H9 (cell line): ENCODE measurements around the gene FBXL12. TPM values are rescaled to one million over a fixed set of nuclear protein-coding genes. Genes with fewer than 3 reads are reported as not detected.
A peak's percentile ranks its signal among the peaks of the same experiment; 100 is the strongest.

ENCODE experiments used
- DNase-seq: peaks from one replicate; pipeline ENCODE4 v3.0.0-alpha.2; 2017
- H2AFZ ChIP-seq: one replicate; pipeline ENCODE4 v1.6.1; 2013; ENCODE audit warnings: mild to moderate bottlenecking, low read length, control low read depth, moderate library complexity
- H2AK5ac ChIP-seq: 2 replicates; pipeline ENCODE4 v1.6.1; 2013; ENCODE audit warnings: low read length, control low read depth, mixed read lengths; ENCODE audit not compliant: insufficient read length
- H2BK120ac ChIP-seq: one replicate; pipeline ENCODE4 v1.6.1; 2013; ENCODE audit warnings: low read depth, mild to moderate bottlenecking, low read length, control low read depth, inconsistent platforms; ENCODE audit not compliant: poor library complexity, severe bottlenecking
- H2BK12ac ChIP-seq: 2 replicates; pipeline ENCODE4 v1.6.1; 2013; ENCODE audit warnings: low read length, control low read depth, mixed read lengths, low read depth; ENCODE audit not compliant: insufficient read length
- H2BK15ac ChIP-seq: 2 replicates; pipeline ENCODE4 v1.6.1; 2013; ENCODE audit warnings: low read depth, low read length, control low read depth
- H2BK20ac ChIP-seq: one replicate; pipeline ENCODE4 v1.6.1; 2013; ENCODE audit warnings: low read depth, mild to moderate bottlenecking, low read length, control low read depth, inconsistent platforms; ENCODE audit not compliant: poor library complexity, severe bottlenecking
- H2BK5ac ChIP-seq: 2 replicates; pipeline ENCODE4 v1.6.1; 2013; ENCODE audit warnings: low read length, control low read depth, mixed read lengths; ENCODE audit not compliant: insufficient read length
- H3K14ac ChIP-seq: 2 replicates; pipeline ENCODE4 v1.6.1; 2013; ENCODE audit warnings: low read length, control low read depth; ENCODE audit not compliant: insufficient read depth
- H3K18ac ChIP-seq: 2 replicates; pipeline ENCODE4 v1.6.1; 2013; ENCODE audit warnings: low read depth, mild to moderate bottlenecking, mixed read lengths, low read length, control low read depth; ENCODE audit not compliant: insufficient read length
- H3K23ac ChIP-seq: 2 replicates; pipeline ENCODE4 v1.6.1; 2013; ENCODE audit warnings: low read length, control low read depth, mixed read lengths, low read depth; ENCODE audit not compliant: insufficient read length
- H3K23me2 ChIP-seq: 2 replicates; pipeline ENCODE4 v1.6.1; 2013; ENCODE audit warnings: low read depth, mild to moderate bottlenecking, mixed read lengths, low read length, control low read depth; ENCODE audit not compliant: insufficient read length, poor library complexity, severe bottlenecking
- H3K27ac ChIP-seq: 2 replicates; pipeline ENCODE4 v1.5.1; 2013; ENCODE audit warnings: low read length, control low read depth, mixed read lengths, low read depth; ENCODE audit not compliant: insufficient read length
- H3K27me3 ChIP-seq: 2 replicates; pipeline ENCODE4 v1.6.1; 2013; ENCODE audit warnings: low read length, control low read depth, inconsistent platforms; ENCODE audit not compliant: insufficient read depth
- H3K4ac ChIP-seq: 2 replicates; pipeline ENCODE4 v1.6.1; 2013; ENCODE audit warnings: low read depth, mild to moderate bottlenecking, control low read depth, inconsistent platforms, low read length, moderate library complexity
- H3K4me1 ChIP-seq: 2 replicates; pipeline ENCODE4 v1.6.1; 2013; ENCODE audit warnings: low read length, control low read depth, inconsistent platforms; ENCODE audit not compliant: insufficient read depth
- H3K4me2 ChIP-seq: 2 replicates; pipeline ENCODE4 v1.6.1; 2013; ENCODE audit warnings: low read length, control low read depth, mixed read lengths; ENCODE audit not compliant: insufficient read length, insufficient read depth
- H3K56ac ChIP-seq: 2 replicates; pipeline ENCODE4 v1.6.1; 2013; ENCODE audit warnings: low read depth, mild to moderate bottlenecking, mixed read lengths, low read length, control low read depth; ENCODE audit not compliant: insufficient read length
- H3K79me1 ChIP-seq: 2 replicates; pipeline ENCODE4 v1.6.1; 2013; ENCODE audit warnings: low read depth, mild to moderate bottlenecking, moderate library complexity, low read length, control low read depth, inconsistent platforms; ENCODE audit not compliant: insufficient read depth, poor library complexity, severe bottlenecking
- H3K79me2 ChIP-seq: 2 replicates; pipeline ENCODE4 v1.6.1; 2013; ENCODE audit warnings: low read length, control low read depth, inconsistent platforms; ENCODE audit not compliant: insufficient read depth
- H3K9ac ChIP-seq: 2 replicates; pipeline ENCODE4 v1.6.1; 2013; ENCODE audit warnings: low read length, control low read depth, mixed read lengths; ENCODE audit not compliant: insufficient read length; ENCODE audit errors: extremely low read depth
- H3K9me3 ChIP-seq: one replicate; pipeline ENCODE4 v1.6.1; 2013; ENCODE audit warnings: low read depth, low read length, inconsistent platforms; ENCODE audit not compliant: control insufficient read depth
- H3T11ph ChIP-seq: one replicate; pipeline ENCODE4 v1.6.1; 2013; ENCODE audit warnings: mild to moderate bottlenecking, low read length, control low read depth, inconsistent platforms
- H4K20me1 ChIP-seq: one replicate; pipeline ENCODE4 v1.6.1; 2013; ENCODE audit not compliant: control insufficient read depth, insufficient read length, insufficient read depth
- H4K5ac ChIP-seq: 2 replicates; pipeline ENCODE4 v1.6.1; 2013; ENCODE audit warnings: low read depth, mild to moderate bottlenecking, mixed read lengths, low read length, control low read depth; ENCODE audit not compliant: insufficient read length
- H4K8ac ChIP-seq: replicated peaks from 2 replicates; pipeline ENCODE4 v1.6.1; 2013; ENCODE audit warnings: low read length, control low read depth, mixed read lengths, low read depth; ENCODE audit not compliant: insufficient read length
- H4K91ac ChIP-seq: 2 replicates; pipeline ENCODE4 v1.6.1; 2013; ENCODE audit warnings: low read depth, mild to moderate bottlenecking, moderate library complexity, mixed read lengths, low read length, control low read depth; ENCODE audit not compliant: insufficient read length
- H3K27ac Mint-ChIP-seq, 3 experiments: 2 replicates in 2 of 3; 3 replicates in 1 of 3; pipeline ENCODE4 v1.8.0; 2020 to 2021; ENCODE audit warnings: mixed read lengths in 3 of 3, mild to moderate bottlenecking in 1 of 3, moderate library complexity in 1 of 3
- H3K27me3 Mint-ChIP-seq: 2 replicates; pipeline ENCODE4 v1.8.0; 2021; ENCODE audit warnings: low read depth, mild to moderate bottlenecking, moderate library complexity, mixed read lengths
- H3K36me3 Mint-ChIP-seq, 3 experiments: 2 replicates in 2 of 3; 3 replicates in 1 of 3; pipeline ENCODE4 v1.8.0; 2020 to 2021; ENCODE audit warnings: low read depth in 3 of 3, mixed read lengths in 3 of 3; ENCODE audit not compliant: insufficient read depth in 1 of 3
- H3K4me1 Mint-ChIP-seq, 2 experiments: 2 replicates each; pipeline ENCODE4 v1.8.0; 2020; ENCODE audit warnings: mixed read lengths in 2 of 2
- H3K4me3 Mint-ChIP-seq, 2 experiments: 2 replicates in 1 of 2; 3 replicates in 1 of 2; pipeline ENCODE4 v1.8.0; 2020 to 2021; ENCODE audit warnings: mild to moderate bottlenecking in 2 of 2, mixed read lengths in 2 of 2, moderate library complexity in 1 of 2
- H3K9me3 Mint-ChIP-seq, 2 experiments: 2 replicates in 1 of 2; 3 replicates in 1 of 2; pipeline ENCODE4 v1.8.0; 2020; ENCODE audit warnings: mild to moderate bottlenecking in 2 of 2, mixed read lengths in 2 of 2, moderate library complexity in 1 of 2
- CTCF ChIP-seq: fragments of 200-600 bp; sonication (generic); conservative IDR thresholded peaks from 3 replicates; pipeline ENCODE4 v1.8.0; 2021; ENCODE audit warnings: antibody characterized with exemption, mild to moderate bottlenecking
- WGBS: extraction: QIAGEN DNeasy Blood & Tissue Kit; methylation state at CpG from one replicate; pipeline ENCODE4 v1.1.7; 2013; ENCODE audit warnings: missing lambda C conversion rate, low lambda C conversion rate, mixed read lengths; ENCODE audit not compliant: insufficient read length; ENCODE audit errors: extremely low coverage; 5-methylcytosine and 5-hydroxymethylcytosine counted together
- total RNA-seq: library from RNA; stranded (reverse); gene quantifications from 2 replicates; pipeline ENCODE4 v1.2.1, GENCODE V29; 2021

The FBXL12 gene
- total RNA-seq, 1 experiment from 2014 or later, result 31.8 TPM

DNA sequence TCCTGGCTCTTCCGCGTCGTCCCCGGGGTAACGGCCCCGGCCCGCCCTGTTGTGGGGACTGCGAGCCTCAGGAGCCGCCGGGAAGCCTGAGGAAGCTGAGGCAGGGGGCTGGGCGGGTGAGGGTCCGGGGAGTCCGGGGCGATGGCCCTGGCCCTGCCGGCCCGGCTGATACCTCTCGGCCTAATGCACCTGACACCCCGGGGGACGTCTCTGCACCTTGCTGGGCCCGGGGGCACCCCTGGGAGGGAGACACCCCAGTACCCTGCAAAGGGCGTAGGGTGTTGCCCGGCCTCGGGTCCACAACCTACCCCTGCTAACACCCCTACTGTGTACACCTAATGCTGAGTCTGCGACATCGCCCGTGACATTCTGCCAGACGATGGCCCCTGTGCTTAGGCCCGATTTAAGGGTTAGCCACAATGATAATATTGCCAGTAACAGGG is 16.6 kb upstream of the FBXL12 start:
- Histone ChIP-seq H2BK15ac (no peak overlapping the region), H3K56ac (no peak overlapping the region), H2BK20ac (no peak overlapping the region), H2BK120ac (no peak overlapping the region), H3K27me3 (no peaks in the 10 kb centered on the region), H4K5ac (no peak overlapping the region), H4K8ac (no peak overlapping the region), H3K4me2 (peak overlapping the region; percentile 96), H3K27ac (no peak overlapping the region), H3K9me3 (no peaks in the 10 kb centered on the region), H2BK12ac (no peak overlapping the region), H3K4ac (no peak overlapping the region), H3T11ph (no peak overlapping the region), H3K4me1 (no peaks in the 10 kb centered on the region), H3K23ac (no peak overlapping the region), H2BK5ac (no peak overlapping the region), H3K79me1 (peaks cover 4% of the 10 kb centered on the region), H4K20me1 (no peaks in the 10 kb centered on the region), H3K18ac (no peak overlapping the region), H2AFZ (no peak overlapping the region), H3K9ac (peak overlapping the region; percentile 61), H3K79me2 (peaks cover 1% of the 10 kb centered on the region), H3K23me2 (no peaks in the 10 kb centered on the region), H4K91ac (no peak overlapping the region), H3K14ac (0 out of 2 replicates have a peak overlapping the region, but pooled peaks have one; percentile 53), H2AK5ac (no peak overlapping the region)
- peak overlapping the region; percentile 79 to 93 for H3K4me3 Mint-ChIP-seq
- H3K36me3 Mint-ChIP-seq, result peaks cover 9 to 16% (median 14%) of the 10 kb centered on the region in 3 experiments; a peak in 6 of 7 replicates
- DNase-seq, result no peak
- no peak overlapping the region; a peak in 1 of 7 replicates for H3K27ac Mint-ChIP-seq
- no peak for TF ChIP-seq CTCF
- H3K4me1 Mint-ChIP-seq, result peaks cover 8 to 14% of the 10 kb centered on the region in 2 experiments
- no peaks in the 10 kb centered on the region for H3K27me3 Mint-ChIP-seq
- H3K9me3 Mint-ChIP-seq, result no peaks in the 10 kb centered on the region; a peak in 1 of 5 replicates
- WGBS, result no CpG with 5 or more reads among the region's 28 CpGs
